DND-41 (cell line): ENCODE data around the gene STON2.

ENCODE experiments used
- ATAC-seq: fragments of 200-7000 bp; cut with Tn5 transposase; 3 replicates; pipeline ENCODE4 v1.9.1; 2021; ENCODE audit warnings: low read depth; ENCODE audit not compliant: insufficient read depth
- DNase-seq: peaks from one replicate; pipeline ENCODE4 v3.0.0-alpha.2; 2020
- H2AFZ ChIP-seq: 2 replicates; pipeline ENCODE4 v1.6.0; 2012; ENCODE audit warnings: low read depth, low read length
- H3K27ac ChIP-seq: 2 replicates; pipeline ENCODE4 v1.5.1; 2012; ENCODE audit warnings: low read length, inconsistent platforms
- H3K27me3 ChIP-seq: fragments of 200-600 bp; sonication (generic); 2 replicates; pipeline ENCODE4 v1.6.0; 2012; ENCODE audit warnings: low read length, mild to moderate bottlenecking, inconsistent platforms; ENCODE audit not compliant: insufficient read depth, poor library complexity
- H3K36me3 ChIP-seq: 2 replicates; pipeline ENCODE4 v1.5.1; 2012; ENCODE audit warnings: low read length, inconsistent platforms; ENCODE audit not compliant: insufficient read depth
- H3K4me1 ChIP-seq: 2 replicates; pipeline ENCODE4 v1.5.1; 2012; ENCODE audit warnings: mild to moderate bottlenecking, low read length; ENCODE audit not compliant: insufficient read depth
- H3K4me2 ChIP-seq: 2 replicates; pipeline ENCODE4 v1.6.0; 2012; ENCODE audit warnings: mild to moderate bottlenecking, moderate library complexity, low read length, inconsistent platforms; ENCODE audit not compliant: insufficient read depth
- H3K4me3 ChIP-seq, 2 experiments: fragments of 200-600 bp in 1 of 2; shearing (Covaris generic) in 1 of 2; 2 replicates each; pipeline ENCODE4 v1.5.1; 2012 to 2016; ENCODE audit warnings: inconsistent platforms in 2 of 2, low read length in 2 of 2, mild to moderate bottlenecking in 2 of 2, low read depth in 1 of 2, moderate library complexity in 1 of 2
- H3K79me2 ChIP-seq: 2 replicates; pipeline ENCODE4 v1.6.0; 2012; ENCODE audit warnings: low read length, inconsistent platforms; ENCODE audit not compliant: insufficient read depth
- H3K9ac ChIP-seq: 2 replicates; pipeline ENCODE4 v1.6.0; 2012; ENCODE audit warnings: low read depth, mild to moderate bottlenecking, inconsistent platforms, low read length, moderate library complexity
- H3K9me3 ChIP-seq: 2 replicates; pipeline ENCODE4 v1.5.1; 2012; ENCODE audit warnings: low read length, moderate library complexity, mild to moderate bottlenecking, inconsistent platforms; ENCODE audit not compliant: insufficient read depth, severe bottlenecking
- H4K20me1 ChIP-seq: 2 replicates; pipeline ENCODE4 v1.6.0; 2012; ENCODE audit warnings: low read length; ENCODE audit not compliant: insufficient read depth
- CTCF ChIP-seq: IDR thresholded peaks from 2 replicates; pipeline ENCODE4 v1.5.1; 2012; ENCODE audit warnings: borderline replicate concordance, low read length, moderate library complexity, mild to moderate bottlenecking; ENCODE audit not compliant: poor library complexity, severe bottlenecking; ENCODE audit errors: extremely low read depth
- EZH2 ChIP-seq: IDR thresholded peaks from 3 replicates; pipeline ENCODE4 v1.6.1; 2012; ENCODE audit warnings: borderline replicate concordance, low read depth, mild to moderate bottlenecking, moderate library complexity, low read length, inconsistent platforms; ENCODE audit not compliant: severe bottlenecking

STON2 gene

DNA sequence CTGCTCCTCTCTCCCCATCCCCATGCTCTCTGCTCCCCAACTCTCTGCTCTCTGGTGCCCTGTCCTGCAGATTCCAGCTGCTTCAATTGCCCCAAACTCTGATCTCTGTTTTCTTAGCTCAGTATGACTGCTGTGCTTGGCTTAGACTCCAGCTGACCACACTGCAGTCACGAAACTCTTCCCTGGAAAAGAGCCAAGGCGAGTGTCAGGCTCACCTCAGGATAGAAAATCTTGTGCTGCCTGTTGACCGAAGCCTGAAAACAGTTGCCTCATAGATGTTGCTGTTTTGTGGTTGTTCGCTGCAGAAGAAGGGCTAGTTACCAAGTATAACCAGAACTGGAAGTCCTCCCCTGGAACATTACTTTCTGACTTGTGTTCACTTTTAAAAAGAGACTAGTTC, 6.7 kb upstream of the STON2 start:
- TF ChIP-seq EZH2: no peak
- TF ChIP-seq CTCF: no peak
- H2AFZ ChIP-seq: no peak overlapping the region
- H3K79me2 ChIP-seq: no peaks in the 10 kb centered on the region
- H3K4me2 ChIP-seq: no peak overlapping the region
- H3K27ac ChIP-seq: no peak overlapping the region
- H3K9ac ChIP-seq: no peak overlapping the region
- H3K9me3 ChIP-seq: no peaks in the 10 kb centered on the region
- H3K4me1 ChIP-seq: no peaks in the 10 kb centered on the region
- H3K4me3 ChIP-seq: no peak overlapping the region
- ATAC-seq (no peak), DNase-seq (no peak)
- no peaks in the 10 kb centered on the region for H4K20me1 ChIP-seq
- H3K27me3 ChIP-seq: peaks cover 4% of the 10 kb centered on the region
- H3K36me3 ChIP-seq: no peaks in the 10 kb centered on the region

GRCh38 chr14:81402123-81402495, 2.0 kb upstream of the STON2 start:
- Histone ChIP-seq H4K20me1 (no peaks in the 10 kb centered on the region), H3K4me1 (no peaks in the 10 kb centered on the region), H3K27ac (no peak overlapping the region), H3K4me3 (no peak overlapping the region), H3K79me2 (no peaks in the 10 kb centered on the region), H3K4me2 (no peak overlapping the region), H3K9ac (no peak overlapping the region), H3K36me3 (no peaks in the 10 kb centered on the region), H2AFZ (no peak overlapping the region), H3K27me3 (no peaks in the 10 kb centered on the region), H3K9me3 (no peaks in the 10 kb centered on the region)
- TF ChIP-seq CTCF (no peak), EZH2 (no peak)
- ATAC-seq (no peak), DNase-seq (no peak)

DNA sequence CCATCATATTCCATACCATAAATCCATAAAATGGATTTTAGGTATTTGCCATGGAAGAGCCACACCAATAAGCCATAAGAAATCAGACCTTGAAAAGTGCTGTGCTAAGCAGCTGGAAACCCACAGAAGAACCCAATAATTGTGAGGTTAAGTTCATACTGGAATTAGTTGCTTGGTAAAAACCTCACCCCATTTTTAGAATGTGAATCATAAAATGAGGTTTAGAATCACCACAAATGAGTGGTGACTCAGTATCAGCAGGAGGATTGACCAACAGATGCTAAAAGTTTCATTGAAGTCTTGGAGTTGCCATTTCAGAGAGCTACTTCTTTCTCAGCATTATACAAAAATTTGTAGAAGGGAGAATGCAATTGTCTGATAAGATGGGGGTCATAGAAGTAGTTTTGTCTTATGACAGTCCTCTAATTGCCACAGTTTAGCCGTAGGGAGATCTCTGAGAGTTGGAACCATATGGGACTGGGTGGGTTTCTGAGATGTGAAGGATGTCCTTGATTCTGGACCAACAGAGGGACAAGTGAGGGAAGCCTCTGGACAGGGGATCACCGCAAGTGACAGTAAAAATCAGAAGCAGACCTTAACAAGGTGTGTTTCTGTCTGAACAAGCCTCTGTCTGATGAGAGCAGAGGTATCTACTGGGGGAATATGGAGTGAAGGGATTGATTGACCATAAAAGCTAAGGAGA, 1.4 kb upstream of the STON2 start:
- no peak overlapping the region for H3K9ac ChIP-seq
- no peaks in the 10 kb centered on the region for H3K9me3 ChIP-seq
- H3K4me1 ChIP-seq: no peaks in the 10 kb centered on the region
- H3K4me3 ChIP-seq: no peak overlapping the region
- H3K36me3 ChIP-seq: no peaks in the 10 kb centered on the region
- DNase-seq (no peak), ATAC-seq (no peak)
- H2AFZ ChIP-seq: no peak overlapping the region
- H3K4me2 ChIP-seq: no peak overlapping the region
- no peaks in the 10 kb centered on the region for H4K20me1 ChIP-seq
- no peaks in the 10 kb centered on the region for H3K79me2 ChIP-seq
- TF ChIP-seq EZH2 (no peak), CTCF (no peak)
- H3K27me3 ChIP-seq: no peaks in the 10 kb centered on the region
- no peak overlapping the region for H3K27ac ChIP-seq

DNA sequence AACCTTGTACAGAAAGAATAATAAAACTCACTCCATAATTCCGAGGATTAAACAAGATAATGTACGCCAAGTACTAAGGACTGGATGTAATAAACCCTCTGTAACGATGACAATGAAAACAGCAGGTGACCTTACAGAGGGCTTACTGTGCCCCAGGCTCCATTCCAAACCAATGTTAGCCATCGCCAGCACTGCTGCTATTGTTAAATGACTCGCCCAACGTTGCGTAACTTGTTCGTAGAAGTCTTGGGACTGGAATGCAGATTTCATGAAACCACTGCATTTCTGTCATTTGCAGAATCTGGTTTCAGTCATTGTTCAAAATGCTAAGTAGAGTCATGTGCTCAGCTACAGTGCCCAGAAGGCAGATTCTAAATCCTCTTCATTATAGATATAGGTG, 728 bp upstream of the STON2 start:
- no peak overlapping the region for H3K4me3 ChIP-seq
- no peak for ATAC-seq
- no peak overlapping the region for H3K9ac ChIP-seq

More for the DNA sequence above, 728 bp upstream of the STON2 start:
- H3K36me3 ChIP-seq: no peaks in the 10 kb centered on the region
- H3K4me2 ChIP-seq: no peak overlapping the region
- H3K27me3 ChIP-seq: no peaks in the 10 kb centered on the region
- H3K79me2 ChIP-seq: no peaks in the 10 kb centered on the region
- H3K9me3 ChIP-seq: no peaks in the 10 kb centered on the region
- no peak overlapping the region for H3K27ac ChIP-seq
- H3K4me1 ChIP-seq: no peaks in the 10 kb centered on the region
- TF ChIP-seq CTCF: no peak
- TF ChIP-seq EZH2: no peak
- no peak for DNase-seq
- H2AFZ ChIP-seq: no peak overlapping the region
- no peaks in the 10 kb centered on the region for H4K20me1 ChIP-seq
